Caco-2 (cell line): ENCODE results near the gene UBE3C. TPM values are rescaled to one million over a fixed set of nuclear protein-coding genes. Genes with fewer than 3 reads are reported as not detected.

Experiments
- BruUV-seq: library from RNA; stranded (reverse); fragments of 400-500 nt; replicated peaks from 2 replicates; lab custom pipeline; 2021; lab: Mats Ljungman, UMichigan
- CTCF ChIA-PET: fragments of 300-600 bp; sonication (Branson Sonifier 250); formaldehyde crosslinking; loops from one replicate; lab custom pipeline; 2022; ENCODE audit warnings: antibody characterized with exemption; lab: Charles Lee
- POLR2A ChIA-PET: fragments of 300-600 bp; sonication (Branson Sonifier 250); formaldehyde crosslinking; loops from one replicate; lab custom pipeline; 2022; ENCODE audit warnings: antibody characterized with exemption; lab: Charles Lee
- DNase-seq, 2 experiments: peaks; one replicate each; pipeline versions ENCODE4 v3.0.0 to v3.0.0-alpha.2; 2020 to 2022
- H3K27me3 ChIP-seq: replicated peaks from 2 replicates; pipeline ENCODE4 v1.6.0; 2011; ENCODE audit warnings: low read length; ENCODE audit not compliant: control insufficient read depth, insufficient read depth
- H3K36me3 ChIP-seq: 2 replicates; pipeline ENCODE4 v1.5.1; 2011; ENCODE audit warnings: low read length; ENCODE audit not compliant: control insufficient read depth, insufficient read depth
- H3K4me1 ChIP-seq: fragments of 250-450 bp; sonication (Bioruptor Pico); 2 replicates; pipeline ENCODE4 v1.5.1; 2020; ENCODE audit warnings: mild to moderate bottlenecking
- H3K4me3 ChIP-seq: 2 replicates; pipeline ENCODE4 v1.5.1; 2011; ENCODE audit warnings: low read depth, mild to moderate bottlenecking, control low read depth, low read length
- H3K9me3 ChIP-seq: fragments of 250-450 bp; sonication (Bioruptor Pico); 2 replicates; pipeline ENCODE4 v1.5.1; 2020; ENCODE audit warnings: mild to moderate bottlenecking, moderate library complexity
- H3K27ac Mint-ChIP-seq: one replicate; pipeline ENCODE4 v1.8.0; 2022; ENCODE audit warnings: mixed read lengths; ENCODE audit not compliant: unreplicated experiment
- H3K27me3 Mint-ChIP-seq: one replicate; pipeline ENCODE4 v1.8.0; 2022; ENCODE audit warnings: mixed read lengths; ENCODE audit not compliant: insufficient read depth, unreplicated experiment
- H3K36me3 Mint-ChIP-seq: one replicate; pipeline ENCODE4 v1.8.0; 2022; ENCODE audit warnings: mild to moderate bottlenecking, mixed read lengths; ENCODE audit not compliant: insufficient read depth, unreplicated experiment
- H3K4me1 Mint-ChIP-seq: one replicate; pipeline ENCODE4 v1.8.0; 2022; ENCODE audit warnings: low read depth, mixed read lengths; ENCODE audit not compliant: unreplicated experiment
- H3K4me3 Mint-ChIP-seq: one replicate; pipeline ENCODE4 v1.8.0; 2022; ENCODE audit warnings: mild to moderate bottlenecking, moderate library complexity, mixed read lengths; ENCODE audit not compliant: unreplicated experiment
- H3K9me3 Mint-ChIP-seq: one replicate; pipeline ENCODE4 v1.8.0; 2022; ENCODE audit warnings: mixed read lengths; ENCODE audit not compliant: unreplicated experiment
- CTCF ChIP-seq, 2 experiments: fragments of 200-600 bp in 1 of 2; IDR thresholded peaks; 1 replicate in 1 of 2; 2 replicates in 1 of 2; pipeline versions ENCODE4 v1.5.1 to v1.8.0; 2011 to 2022; ENCODE audit warnings: antibody characterized with exemption in 1 of 2, control low read depth in 1 of 2, inconsistent platforms in 1 of 2, low read depth in 1 of 2, low read length in 1 of 2, mild to moderate bottlenecking in 1 of 2, moderate library complexity in 1 of 2; ENCODE audit not compliant: insufficient read depth in 1 of 2, severe bottlenecking in 1 of 2, unreplicated experiment in 1 of 2
- intact Hi-C: fragments of 100-400 bp; cut with micrococcal nuclease; formaldehyde crosslinking; loops from one replicate; pipeline ENCODE4 v1.10.0; 2022; ENCODE audit not compliant: unreplicated experiment
- total RNA-seq: library from RNA; stranded (reverse); gene quantifications from 2 replicates; pipeline ENCODE4 v1.2.3, GENCODE V29; 2022

Gene UBE3C
- total RNA-seq, 1 experiment from 2014 or later = 76.1 TPM

- no peak overlapping the region for H3K4me3 ChIP-seq
- no peak overlapping the region for H3K27ac Mint-ChIP-seq
- no peak for DNase-seq
- H3K36me3 ChIP-seq = no peaks in the 10 kb centered on the region
- no peaks in the 10 kb centered on the region for H3K9me3 ChIP-seq
- no peaks in the 10 kb centered on the region for H3K27me3 ChIP-seq
- no peak for TF ChIP-seq CTCF (IDR thresholded peaks at IDR 0.05; ENCODE audit: insufficient read depth in 1 of 2, low read depth in 1 of 2, low read length in 1 of 2, severe bottlenecking in 1 of 2, unreplicated experiment in 1 of 2)
- H3K27me3 Mint-ChIP-seq = no peaks in the 10 kb centered on the region
- peaks cover 10% of the 10 kb centered on the region for H3K9me3 Mint-ChIP-seq
- H3K4me1 Mint-ChIP-seq = peaks cover 9% of the 10 kb centered on the region
- H3K36me3 Mint-ChIP-seq = no peaks in the 10 kb centered on the region
- no TSS peak for BruUV-seq
- POLR2A ChIA-PET = no interaction called here
- no peak overlapping the region for H3K4me3 Mint-ChIP-seq
- intact Hi-C loops = no loop called here
- CTCF ChIA-PET = no interaction called here
- no peaks in the 10 kb centered on the region for H3K4me1 ChIP-seq
Observed at GRCh38 chr7:157299613-157300368, 161.1 kb downstream of the UBE3C start.

- BruUV-seq = no TSS peak
- Histone ChIP-seq H3K9me3 (no peaks in the 10 kb centered on the region), H3K27me3 (no peaks in the 10 kb centered on the region), H3K4me3 (no peak overlapping the region), H3K4me1 (no peaks in the 10 kb centered on the region), H3K36me3 (no peaks in the 10 kb centered on the region)
- Mint-ChIP-seq H3K4me1 (peaks cover 9% of the 10 kb centered on the region), H3K27me3 (no peaks in the 10 kb centered on the region), H3K27ac (no peak overlapping the region), H3K36me3 (no peaks in the 10 kb centered on the region), H3K4me3 (no peak overlapping the region), H3K9me3 (peaks cover 10% of the 10 kb centered on the region)
- DNase-seq = no peak
- intact Hi-C loops = no loop called here
- ChIA-PET CTCF (no interaction called here), POLR2A (no interaction called here)
- TF ChIP-seq CTCF (IDR thresholded peaks at IDR 0.05; ENCODE audit: insufficient read depth in 1 of 2, low read depth in 1 of 2, low read length in 1 of 2, severe bottlenecking in 1 of 2, unreplicated experiment in 1 of 2) = no peak
Observed at GRCh38 chr7:157300369-157300825, 161.7 kb downstream of the UBE3C start.

- BruUV-seq = no TSS peak
- Histone ChIP-seq H3K36me3 (no peaks in the 10 kb centered on the region), H3K9me3 (no peaks in the 10 kb centered on the region), H3K4me1 (no peaks in the 10 kb centered on the region), H3K27me3 (no peaks in the 10 kb centered on the region), H3K4me3 (no peak overlapping the region)
- Mint-ChIP-seq H3K36me3 (no peaks in the 10 kb centered on the region), H3K9me3 (peaks cover 10% of the 10 kb centered on the region), H3K27ac (no peak overlapping the region), H3K4me1 (peaks cover 9% of the 10 kb centered on the region), H3K27me3 (no peaks in the 10 kb centered on the region), H3K4me3 (no peak overlapping the region)
- no peak for TF ChIP-seq CTCF (IDR thresholded peaks at IDR 0.05; ENCODE audit: insufficient read depth in 1 of 2, low read depth in 1 of 2, low read length in 1 of 2, severe bottlenecking in 1 of 2, unreplicated experiment in 1 of 2)
- intact Hi-C loops = no loop called here
- DNase-seq = no peak
- CTCF ChIA-PET = no interaction called here
- POLR2A ChIA-PET = no interaction called here
Observed at GRCh38 chr7:157301610-157302120, 162.9 kb downstream of the UBE3C start.
